ENCODE results near the gene AP2A1.
"Not testable (repeated sequence)": the region's sequence is repeated elsewhere in the genome, so short reads cannot be mapped to it uniquely, and the experiment has no call there.

AP2A1 gene

GRCh38 chr19:49766930-49767299 lies at the start of gene AP2A1:
Gene AP2A1 (plus strand): TSS chr19:49767001. CDS start chr19:49767134, 133 bp downstream.
- no peak for DNase-seq (ENCODE audit: low read depth in 2 of 2)

DNA sequence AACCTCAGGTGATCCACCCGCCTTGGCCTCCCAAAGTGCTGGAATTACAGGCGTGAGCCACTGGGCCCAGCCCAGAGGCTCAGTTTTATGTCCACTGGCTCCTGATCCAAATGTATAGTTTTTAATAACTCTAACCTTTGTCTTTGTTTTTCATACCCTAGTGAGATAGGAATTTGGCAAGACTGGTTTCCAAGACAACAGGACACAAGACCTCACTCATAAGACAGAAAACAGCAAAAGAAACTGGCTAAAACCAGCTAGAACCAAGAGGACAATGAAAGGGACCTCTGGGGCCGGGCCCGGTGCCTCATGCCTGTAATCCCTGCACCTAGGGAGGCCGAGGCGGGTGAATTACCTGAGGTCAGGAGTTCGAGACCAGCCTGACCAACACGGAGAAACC lies 48.3 kb upstream of the AP2A1 start:
- no peak for DNase-seq (ENCODE audit: low read depth in 2 of 2)

DNA sequence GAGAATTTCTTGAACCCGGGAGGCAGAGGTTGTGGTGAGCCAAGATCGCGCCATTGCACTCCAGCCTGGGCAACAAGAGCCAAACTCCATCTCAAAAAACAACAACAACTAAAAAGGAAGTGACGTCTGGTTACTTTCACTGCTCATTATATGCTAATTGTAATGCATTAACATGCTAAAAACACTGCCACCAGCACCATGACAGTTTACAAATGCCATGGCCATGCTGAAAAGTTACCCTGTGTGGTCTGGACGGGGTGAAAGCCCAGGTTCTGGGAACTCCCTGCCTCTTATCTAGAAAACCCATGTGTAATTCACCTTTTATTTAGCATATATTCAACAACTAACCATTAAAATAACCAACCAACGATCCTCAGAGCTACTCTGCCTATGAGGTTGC lies 47.8 kb upstream of the AP2A1 start:
- no peak for DNase-seq (ENCODE audit: low read depth in 2 of 2)

DNA sequence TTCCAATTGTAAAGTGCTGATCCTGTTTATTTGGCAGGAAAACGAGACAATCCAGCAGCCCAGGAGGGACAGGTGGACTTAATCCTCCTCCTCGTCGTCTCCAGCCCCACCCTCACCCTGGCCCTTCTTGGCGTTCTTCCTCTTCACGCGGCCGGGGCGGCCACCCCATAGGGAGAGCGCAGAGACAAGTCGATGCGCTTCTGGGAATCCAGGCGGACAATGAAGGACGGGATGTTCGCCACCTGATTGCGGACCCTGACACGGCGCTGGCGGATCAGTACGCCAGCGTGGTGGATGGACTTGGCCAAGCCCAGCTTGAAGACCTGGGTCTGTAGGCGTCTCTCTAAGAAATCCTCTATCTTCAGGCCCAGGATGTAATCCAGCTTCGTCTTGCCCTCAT lies 47.4 kb upstream of the AP2A1 start:
- not testable (repeated sequence) for DNase-seq (ENCODE audit: low read depth in 2 of 2)

DNA sequence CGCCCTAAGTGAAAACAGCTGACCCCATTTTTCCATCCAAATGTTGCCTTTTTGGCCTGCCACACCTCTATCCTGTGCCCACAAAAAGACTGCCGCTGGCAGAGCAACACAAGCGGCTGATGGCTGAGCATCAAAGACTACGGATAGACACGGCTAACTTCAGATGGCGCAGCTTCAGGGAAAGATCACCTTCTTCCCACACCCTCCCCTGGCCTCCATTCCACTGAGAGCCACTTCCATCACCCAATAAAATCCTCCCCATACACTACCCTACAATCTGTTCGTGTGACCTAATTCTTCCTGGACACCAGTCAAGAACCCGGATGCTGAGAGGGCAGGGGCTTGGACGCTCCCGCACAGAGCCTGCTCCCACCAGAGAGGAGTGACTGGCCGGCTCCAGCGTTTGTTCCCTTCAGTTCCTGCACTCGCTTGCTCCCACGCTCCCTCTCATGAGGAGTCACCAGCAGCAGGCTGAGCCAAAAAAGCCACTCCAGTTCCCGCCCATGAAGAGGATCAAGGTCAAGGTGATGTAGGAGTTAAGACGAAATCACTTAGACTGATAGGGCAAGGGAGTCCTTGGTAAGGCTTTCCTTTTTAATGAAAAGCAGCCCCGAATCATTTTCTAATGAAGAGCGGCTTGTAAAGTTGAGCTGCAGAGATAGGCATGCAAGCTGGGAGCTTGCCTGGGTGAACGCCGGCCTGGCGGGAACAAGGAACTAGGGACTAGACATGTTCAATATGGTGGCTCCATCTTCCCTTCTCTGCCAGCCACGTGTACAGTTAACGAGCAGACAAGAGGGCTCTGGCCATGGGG lies 39.4 kb upstream of the AP2A1 start:
- DNase-seq (ENCODE audit: low read depth in 2 of 2), result no peak

- no peak for DNase-seq (ENCODE audit: low read depth in 2 of 2)
Measured at GRCh38 chr19:49730166-49730565, 36.6 kb upstream of the AP2A1 start.

- DNase-seq (ENCODE audit: low read depth in 2 of 2), result no peak
Measured at GRCh38 chr19:49738268-49738667, 28.5 kb upstream of the AP2A1 start.

- no peak for DNase-seq (ENCODE audit: low read depth in 2 of 2)
Measured at GRCh38 chr19:49739098-49739497, 27.7 kb upstream of the AP2A1 start.

DNA sequence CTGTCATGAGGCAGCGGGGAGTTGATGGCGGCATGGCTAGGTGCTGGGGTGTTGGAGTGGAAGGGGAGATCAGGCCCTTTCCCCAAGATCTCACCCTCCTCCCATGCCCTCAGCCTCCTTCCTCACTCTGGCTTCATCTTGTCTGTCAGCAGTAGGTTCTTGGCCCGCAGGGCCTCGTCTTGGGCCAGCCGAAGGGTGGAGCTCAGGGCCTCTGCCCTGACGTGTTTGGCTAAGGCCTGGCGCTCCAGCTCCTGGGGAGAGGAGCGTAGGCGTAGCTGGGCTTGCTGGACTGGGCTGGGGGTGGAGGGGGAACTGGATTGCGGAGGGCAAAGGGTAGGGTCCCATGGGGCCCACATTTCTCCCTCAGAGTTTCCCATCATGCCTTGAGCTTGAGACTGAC lies 26.9 kb upstream of the AP2A1 start:
- no peak for DNase-seq (ENCODE audit: low read depth in 2 of 2)

DNA sequence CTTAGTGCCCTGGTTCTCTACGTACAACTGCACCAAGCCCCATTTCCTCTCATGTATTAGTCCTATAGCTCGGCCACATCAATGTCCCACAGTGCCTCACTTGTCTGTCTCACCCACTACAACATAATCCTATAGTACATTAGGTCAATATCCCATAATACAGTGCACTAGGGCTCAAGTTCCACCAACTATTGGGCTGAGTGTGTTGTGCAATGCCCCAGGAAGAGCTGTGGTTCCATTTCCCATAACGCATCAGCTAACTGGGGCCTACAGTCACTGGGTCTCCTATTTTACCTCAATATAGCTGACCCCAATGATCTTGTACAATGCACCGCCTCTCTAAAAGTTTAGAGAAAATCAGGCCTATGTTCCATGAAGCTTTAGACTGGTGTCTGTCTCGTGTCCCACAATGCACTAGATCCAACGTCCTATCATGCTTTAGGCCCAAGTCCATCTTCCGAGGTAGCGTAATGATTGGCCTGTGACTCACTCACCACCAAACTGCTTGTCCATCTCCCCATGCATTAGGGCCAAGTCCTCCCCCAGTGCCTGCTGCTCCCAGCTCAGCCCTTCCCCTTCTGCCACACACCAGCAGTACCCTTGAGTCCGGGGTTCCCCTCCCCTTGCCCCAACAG lies 25.5 kb upstream of the AP2A1 start:
- DNase-seq (ENCODE audit: low read depth in 2 of 2), result no peak

DNA sequence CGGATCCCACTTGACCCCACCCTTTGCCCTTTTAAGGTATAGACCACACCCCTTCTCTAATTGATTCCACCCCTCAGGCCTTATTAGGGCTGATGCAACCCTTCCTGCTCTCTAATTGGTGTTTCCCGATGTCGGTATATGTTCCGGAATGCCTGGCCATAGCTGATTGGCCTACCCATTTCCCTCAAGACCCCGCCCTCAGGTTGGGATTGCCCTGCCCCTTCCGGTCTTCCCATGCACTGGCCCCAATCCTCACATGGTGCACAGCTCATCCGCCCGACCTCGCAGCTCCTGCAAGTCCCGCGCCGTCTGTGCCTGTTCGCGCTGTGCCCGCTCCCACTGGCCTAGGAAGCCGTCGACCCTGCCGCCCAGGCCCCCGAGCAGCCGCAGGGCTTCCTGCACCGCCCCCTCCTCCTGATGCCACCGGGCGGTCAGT lies 21.8 kb upstream of the AP2A1 start:
- no peak for DNase-seq (ENCODE audit: low read depth in 2 of 2)

DNA sequence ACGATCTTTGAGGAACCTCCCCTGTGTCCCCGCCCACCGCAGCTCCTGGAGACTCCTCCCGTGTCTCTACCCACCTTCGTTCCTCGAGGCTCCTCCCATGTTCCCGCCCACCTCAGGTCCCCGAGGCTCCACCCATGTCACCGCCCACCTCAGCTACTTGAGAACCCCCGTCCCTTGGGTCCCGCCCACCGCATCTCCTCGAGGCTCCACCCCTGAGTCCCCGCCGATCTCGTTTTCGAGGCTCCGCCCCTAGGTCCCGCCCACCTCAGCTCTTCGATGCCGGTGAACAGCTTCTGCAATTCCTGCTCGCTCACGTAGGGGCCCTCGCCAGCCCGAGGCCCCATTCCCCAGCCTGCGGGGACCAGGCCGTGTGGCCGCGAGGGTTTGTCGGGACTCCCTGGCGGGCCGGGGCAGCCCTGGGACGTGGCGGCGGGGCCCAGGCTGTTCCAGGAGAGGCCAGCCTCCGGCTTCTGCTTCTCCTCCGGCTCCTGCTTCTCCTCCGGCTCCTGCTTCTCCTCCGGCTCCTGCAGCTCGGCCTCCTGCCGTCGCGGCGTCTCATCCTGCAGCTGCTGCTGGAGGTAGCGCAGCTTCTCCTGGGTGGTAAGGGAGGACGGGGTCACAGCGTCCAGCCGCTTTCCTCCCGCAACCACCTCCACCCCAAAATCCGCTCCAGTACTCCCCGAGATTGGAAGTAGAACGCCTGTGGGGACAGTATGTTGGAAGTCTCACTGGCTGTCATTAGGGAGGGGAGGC lies 20.4 kb upstream of the AP2A1 start:
- peak in 1 of 2 donors; percentile 13 for DNase-seq (ENCODE audit: low read depth in 2 of 2)

- DNase-seq (ENCODE audit: low read depth in 2 of 2), result no peak
Measured at GRCh38 chr19:49749055-49749716, 17.6 kb upstream of the AP2A1 start.

DNA sequence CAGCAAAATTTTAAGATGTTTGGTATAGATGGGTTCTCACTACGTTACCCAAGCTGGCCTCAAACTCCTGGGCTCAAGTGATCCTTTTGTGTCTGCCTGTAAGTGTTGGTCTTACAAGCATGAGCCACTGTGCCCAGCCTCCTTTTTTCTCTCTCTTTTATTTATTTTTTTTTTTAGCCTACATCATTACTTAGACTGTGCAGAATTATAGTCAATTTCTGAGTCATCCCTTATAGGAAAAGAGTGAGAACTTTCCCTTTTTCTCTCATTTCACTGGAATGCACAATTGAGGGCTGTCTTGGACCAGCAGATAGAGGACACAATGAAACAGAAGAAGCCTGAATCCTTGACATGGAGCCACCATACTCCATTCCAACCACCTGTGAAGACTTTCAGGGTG lies 17.0 kb upstream of the AP2A1 start:
- no peak for DNase-seq (ENCODE audit: low read depth in 2 of 2)

DNA sequence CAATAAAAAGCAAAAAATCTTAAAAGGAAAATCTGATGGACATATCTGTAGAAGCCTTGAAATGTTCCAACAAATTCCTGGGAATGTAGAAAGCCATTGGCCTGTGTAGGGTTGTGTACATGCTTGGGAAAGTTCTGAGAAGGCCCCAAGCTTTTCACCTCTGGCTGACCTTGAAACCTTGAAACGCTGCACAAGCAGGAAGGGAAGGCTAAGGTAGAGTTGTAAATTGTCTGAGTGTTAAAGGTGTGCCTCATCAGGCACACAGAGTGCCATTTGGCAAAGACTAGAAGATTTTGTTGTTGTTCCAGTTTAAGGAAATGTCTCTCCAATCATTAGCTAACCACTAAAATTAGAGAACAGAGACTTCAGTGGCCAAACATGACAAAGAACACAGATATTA lies 14.1 kb upstream of the AP2A1 start:
- no peak for DNase-seq (ENCODE audit: low read depth in 2 of 2)

GRCh38 chr19:49755956-49756355 lies 10.8 kb upstream of the AP2A1 start:
- no peak for DNase-seq (ENCODE audit: low read depth in 2 of 2)

GRCh38 chr19:49758292-49758691 lies 8.5 kb upstream of the AP2A1 start:
- DNase-seq (ENCODE audit: low read depth in 2 of 2), result no peak

DNA sequence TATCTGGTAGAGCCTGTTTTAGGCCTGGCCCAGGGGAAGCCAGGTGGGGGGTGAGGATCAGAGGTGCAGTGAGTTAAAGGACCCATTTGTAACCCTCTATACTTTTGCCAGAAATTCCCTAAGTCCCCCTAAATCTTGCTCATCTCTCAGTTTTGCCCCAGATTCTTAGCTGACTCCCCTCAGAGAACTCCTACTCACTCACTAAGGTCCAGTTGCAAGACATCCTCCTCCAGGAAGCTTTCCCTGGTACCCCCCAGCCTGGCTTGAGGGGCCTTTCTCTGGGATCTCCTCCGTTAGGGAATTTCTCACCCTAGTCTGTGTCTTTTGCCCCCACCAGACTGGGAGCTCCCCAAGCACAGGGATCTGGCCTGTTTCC lies 5.6 kb upstream of the AP2A1 start:
- no peak for DNase-seq (ENCODE audit: low read depth in 2 of 2)

GRCh38 chr19:49761625-49762311 lies 5.0 kb upstream of the AP2A1 start:
- no peak for DNase-seq (ENCODE audit: low read depth in 2 of 2)

GRCh38 chr19:49763230-49763629 lies 3.6 kb upstream of the AP2A1 start, which contains the start of gene TSKS:
Gene TSKS (minus strand): TSS chr19:49763306. CDS start chr19:49763247, 59 bp downstream.
- no peak for DNase-seq (ENCODE audit: low read depth in 2 of 2)

DNA sequence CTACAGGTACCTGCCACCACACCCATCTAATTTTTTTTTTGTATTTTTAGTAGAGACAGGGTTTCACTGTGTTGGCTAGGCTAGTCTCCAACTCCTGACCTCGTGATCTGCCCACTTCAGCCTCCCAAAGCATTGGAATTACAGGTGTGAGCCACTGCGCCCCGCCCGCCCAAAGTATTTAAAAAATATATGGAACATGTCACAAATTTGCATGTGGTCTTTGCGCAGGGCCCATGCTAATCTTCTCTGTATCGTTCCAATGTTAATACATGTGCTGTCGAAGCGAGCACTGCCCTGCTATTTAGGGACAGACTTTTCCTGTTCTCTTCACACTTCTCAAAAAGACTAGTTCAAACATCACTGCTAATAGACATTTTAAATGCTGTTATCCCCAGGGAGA lies 2.5 kb upstream of the AP2A1 start:
- no peak for DNase-seq (ENCODE audit: low read depth in 2 of 2)
